Bone marrow (tissue), 2 donors: ENCODE results near the gene MID1.

Experiments
- DNase-seq, 2 donors: peaks; one replicate each; lab custom pipeline; 2025; lab: John Stamatoyannopoulos, UW

MID1 gene

GRCh38 chrX:10486373-10486772, 134.0 kb downstream of the MID1 start:
- no peak for DNase-seq

DNA sequence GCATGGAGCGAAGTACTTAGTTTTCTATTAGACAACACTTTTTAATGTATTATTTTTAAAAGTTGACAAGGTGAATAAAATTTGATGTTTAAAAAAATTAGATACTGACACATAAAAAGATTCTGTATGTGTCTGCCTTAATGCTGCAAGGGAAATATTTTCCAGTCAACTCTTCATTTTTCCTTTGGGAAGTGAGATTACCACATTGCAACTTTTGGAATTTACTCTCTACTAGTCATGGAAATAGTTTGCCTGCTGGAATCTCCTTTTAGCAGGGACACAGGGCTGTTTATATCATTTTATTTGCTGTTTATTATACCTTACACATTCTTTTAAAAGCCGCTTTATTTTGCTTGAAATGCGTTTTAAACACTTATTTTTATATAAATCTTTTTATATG, 135.1 kb downstream of the MID1 start:
- no peak for DNase-seq

DNA sequence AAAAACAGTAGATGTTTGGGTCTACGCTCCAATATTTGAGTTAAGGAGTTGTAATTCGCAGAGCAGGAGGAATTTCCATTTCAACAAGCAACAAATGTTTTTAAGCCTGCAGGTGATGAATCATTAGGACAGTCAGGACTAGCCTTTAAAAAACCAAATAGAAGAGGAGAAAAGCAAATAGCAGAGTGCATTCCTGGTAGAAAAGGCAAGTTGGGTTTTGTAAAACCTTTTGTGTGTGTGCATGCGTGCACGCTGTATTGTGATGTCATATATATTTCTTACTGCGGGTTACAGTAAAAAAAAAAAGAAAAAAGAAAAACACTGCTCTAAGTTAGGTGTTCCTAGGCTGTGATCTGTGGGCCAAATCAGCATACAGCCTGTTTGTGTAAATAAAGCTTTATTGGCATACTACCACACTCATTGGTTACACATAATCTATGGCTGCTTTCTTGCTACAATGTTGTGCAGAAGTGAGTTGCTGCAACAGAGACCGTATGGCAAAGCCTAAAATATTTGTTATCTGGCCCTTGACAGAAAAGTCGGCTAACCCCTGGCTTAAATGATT, 135.6 kb downstream of the MID1 start:
- no peak for DNase-seq

GRCh38 chrX:10483191-10483831, 137.1 kb downstream of the MID1 start:
- no peak for DNase-seq

DNA sequence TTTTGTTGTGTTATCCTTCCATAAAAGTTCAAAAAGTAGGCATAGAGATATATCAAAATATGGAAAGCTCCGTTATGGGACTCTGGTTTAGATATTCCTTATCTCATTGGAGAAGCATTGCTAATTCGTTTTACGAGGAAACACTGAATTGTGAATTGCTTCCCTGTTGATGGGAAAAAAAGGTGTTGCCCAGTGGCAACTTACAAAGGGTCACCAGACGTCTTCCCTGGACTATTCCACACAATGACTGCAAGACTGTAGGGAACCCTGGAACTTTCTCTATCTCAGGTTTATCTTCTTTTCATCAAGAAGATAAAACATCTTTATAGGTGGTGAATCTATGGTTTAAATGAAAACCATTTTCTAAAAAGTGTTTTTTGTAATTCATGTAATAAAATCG, 137.7 kb downstream of the MID1 start:
- DNase-seq, result no peak

GRCh38 chrX:10482261-10482660, 138.1 kb downstream of the MID1 start:
- no peak for DNase-seq

- DNase-seq, result no peak
These were observed 139.5 kb downstream of the MID1 start for GRCh38 chrX:10480861-10481260.

DNA sequence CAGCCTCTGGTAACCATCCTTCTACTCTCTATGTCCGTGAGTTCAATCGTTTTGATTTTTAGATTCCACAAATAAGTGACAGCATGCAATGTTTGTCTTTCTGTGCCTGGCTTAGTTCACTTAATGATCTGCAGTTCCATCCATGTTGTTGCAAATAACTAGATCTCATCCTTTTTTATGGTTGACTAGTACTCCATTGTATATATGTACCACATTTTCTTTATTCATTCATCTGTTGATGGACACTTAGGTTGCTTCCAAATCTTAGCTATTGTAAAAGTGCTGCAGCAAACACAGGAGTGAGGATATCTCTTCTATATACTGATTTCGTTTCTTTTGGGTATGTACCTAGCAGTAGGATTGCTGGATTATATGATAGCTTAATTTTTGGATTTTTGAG, 140.9 kb downstream of the MID1 start:
- no peak for DNase-seq

GRCh38 chrX:10477525-10477924, 142.9 kb downstream of the MID1 start:
- DNase-seq, result no peak

GRCh38 chrX:10474913-10475568, 145.3 kb downstream of the MID1 start:
- DNase-seq, result no peak

- DNase-seq, result no peak
These were observed 145.9 kb downstream of the MID1 start for GRCh38 chrX:10474510-10474909.

DNA sequence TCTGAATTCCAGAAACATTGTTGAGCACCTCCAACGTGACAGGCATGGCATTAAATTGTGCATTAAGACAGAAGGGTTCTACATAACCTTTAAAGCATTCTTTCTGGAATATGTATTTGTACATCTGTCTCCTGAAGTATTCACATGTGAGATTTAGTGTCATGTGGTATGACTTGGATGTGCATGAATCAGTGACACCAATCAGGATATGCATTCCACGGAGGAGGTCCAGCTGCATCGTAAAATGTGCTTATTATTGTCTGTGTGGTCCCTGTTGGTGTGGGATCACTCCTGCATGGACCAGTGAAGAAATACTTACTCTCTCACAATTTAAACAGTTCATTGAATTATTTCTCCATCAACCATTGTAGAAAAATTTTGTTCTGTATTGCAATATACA, 149.0 kb downstream of the MID1 start:
- no peak for DNase-seq

- DNase-seq, result no peak
These were observed 150.4 kb downstream of the MID1 start for GRCh38 chrX:10470009-10470408.

GRCh38 chrX:10467793-10468192, 152.6 kb downstream of the MID1 start:
- no peak for DNase-seq

GRCh38 chrX:10465254-10465653, 155.1 kb downstream of the MID1 start:
- no peak for DNase-seq

DNA sequence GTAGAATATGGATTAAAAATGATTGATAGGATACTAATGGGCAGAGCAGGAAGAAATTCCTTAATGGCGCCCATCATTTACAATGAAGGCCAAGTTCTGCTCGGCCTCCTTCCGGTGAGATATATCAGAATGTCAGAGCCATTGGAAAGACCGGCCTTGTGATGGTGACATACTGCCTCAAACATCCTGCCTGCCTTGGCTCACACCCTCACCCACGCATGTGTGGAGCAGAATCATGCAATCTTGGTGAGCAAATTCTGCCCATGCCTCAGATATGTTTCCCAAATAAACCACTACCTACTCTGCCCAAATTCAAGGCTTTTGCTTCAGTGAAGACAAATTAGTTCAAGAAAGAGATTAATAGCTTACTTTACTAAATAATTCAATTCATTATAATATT, 163.3 kb downstream of the MID1 start:
- no peak for DNase-seq

- DNase-seq, result no peak
These were observed 166.4 kb downstream of the MID1 start for GRCh38 chrX:10453945-10454344.

- no peak for DNase-seq
These were observed 169.4 kb downstream of the MID1 start for GRCh38 chrX:10450959-10451355.

DNA sequence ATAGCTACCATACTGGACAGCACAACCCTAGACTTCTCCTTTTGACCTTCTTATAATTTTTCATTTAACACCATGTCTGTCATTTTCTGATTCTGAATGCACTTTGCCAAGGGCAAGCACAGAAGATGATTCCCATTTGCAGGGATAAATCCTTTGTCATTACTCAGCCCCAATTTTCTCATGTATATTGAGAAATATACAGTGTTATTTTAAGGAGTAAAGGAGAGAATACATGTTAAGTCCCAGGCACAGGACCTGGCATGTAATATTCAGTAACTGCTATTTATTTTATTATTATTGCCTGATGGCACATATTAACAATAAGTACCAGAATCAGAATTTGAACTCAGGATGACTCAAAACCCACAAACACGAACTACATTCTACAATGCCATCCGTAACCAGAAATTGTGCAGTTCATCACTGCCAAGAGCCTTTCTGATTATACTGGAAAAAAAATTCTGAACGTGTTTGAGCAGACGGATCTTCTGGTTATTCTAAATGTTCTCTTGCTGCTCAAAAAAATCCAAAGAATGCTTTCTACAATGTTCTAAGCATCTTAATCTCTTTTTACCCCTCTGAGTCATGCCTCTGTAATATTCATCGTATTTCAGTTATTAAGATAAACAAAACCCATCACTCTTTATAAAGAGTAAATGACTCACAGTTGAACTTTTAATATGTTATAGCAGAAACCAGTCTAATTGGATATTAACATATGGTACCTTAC, 170.0 kb downstream of the MID1 start:
- no peak for DNase-seq

- no peak for DNase-seq
These were observed 172.7 kb downstream of the MID1 start for GRCh38 chrX:10447564-10448214.

- DNase-seq, result no peak
These were observed 176.2 kb downstream of the MID1 start for GRCh38 chrX:10444204-10444603.

GRCh38 chrX:10441464-10441863, 178.9 kb downstream of the MID1 start:
- DNase-seq, result no peak
